HT1080 (cell line): ENCODE data around the gene PPP1R16B. TPM values are rescaled to one million over a fixed set of nuclear protein-coding genes. Genes with fewer than 3 reads are reported as not detected.

Experiments
- DNase-seq: peaks from one replicate; pipeline ENCODE4 v3.0.0-alpha.2; 2015; ENCODE audit warnings: low read depth
- small RNA-seq: library from RNA; depleted of rRNA; stranded (forward); fragments of <200 nt; gene quantifications from one replicate; pipeline ENCODE3, GENCODE V24; 2014
- total RNA-seq: library from RNA; depleted of rRNA; stranded (reverse); fragments of >200 nt; shearing (Covaris generic); gene quantifications from 2 replicates; pipeline ENCODE4 v1.2.3, GENCODE V29; 2014; rRNA removed

PPP1R16B gene
- total RNA-seq, 1 experiment from 2014 or later = 0.05 TPM

DNA sequence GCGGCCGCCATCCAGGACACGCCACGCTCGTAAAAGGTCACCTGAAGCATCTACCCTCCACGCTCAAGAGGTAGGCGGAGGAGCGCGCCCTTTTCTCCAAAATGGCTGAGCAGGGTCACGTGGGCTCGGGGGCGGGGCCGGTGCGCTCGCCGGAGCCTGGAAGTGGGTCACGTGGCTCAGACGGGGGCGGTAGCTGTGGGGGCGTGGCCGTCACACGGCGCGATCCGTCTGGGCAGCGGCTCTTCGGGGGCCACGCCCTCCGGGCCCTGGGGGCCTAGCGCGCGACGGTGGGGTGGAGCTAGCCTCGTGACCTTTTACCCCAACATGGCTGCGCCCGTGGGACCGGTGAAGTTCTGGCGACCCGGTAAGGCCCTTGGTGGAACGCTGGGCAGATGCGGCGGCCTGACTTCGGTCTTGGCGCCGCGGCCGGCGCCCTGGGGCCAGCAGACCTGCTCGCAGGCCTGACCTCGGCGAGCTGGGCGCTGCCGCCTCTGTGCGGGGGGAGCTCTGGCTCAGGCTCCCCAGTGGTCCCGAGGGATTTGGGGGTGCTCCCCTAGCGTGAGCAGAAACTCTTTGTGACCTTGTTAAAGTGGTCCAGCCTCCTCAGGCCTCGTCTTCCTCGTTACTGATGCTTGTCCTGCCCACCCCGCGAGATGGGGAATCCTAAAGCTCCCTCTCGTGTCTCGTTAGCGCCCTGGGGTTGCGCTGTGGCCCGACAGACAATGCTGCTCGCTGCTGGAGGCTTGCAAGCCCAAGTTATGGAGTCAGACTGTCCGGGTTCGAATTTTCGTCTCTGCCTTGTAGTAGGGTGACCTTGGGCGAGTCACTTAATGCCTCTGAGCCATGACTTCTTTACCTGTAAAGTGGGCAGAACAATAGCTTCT, 156.8 kb downstream of the PPP1R16B start, which contains the start of gene DHX35:
DHX35 (plus strand) TSS at position 301 of the 884 bp plus-strand sequence; CDS start at position 325, 24 bp downstream.
- DNase-seq = peak; percentile 96

DNA sequence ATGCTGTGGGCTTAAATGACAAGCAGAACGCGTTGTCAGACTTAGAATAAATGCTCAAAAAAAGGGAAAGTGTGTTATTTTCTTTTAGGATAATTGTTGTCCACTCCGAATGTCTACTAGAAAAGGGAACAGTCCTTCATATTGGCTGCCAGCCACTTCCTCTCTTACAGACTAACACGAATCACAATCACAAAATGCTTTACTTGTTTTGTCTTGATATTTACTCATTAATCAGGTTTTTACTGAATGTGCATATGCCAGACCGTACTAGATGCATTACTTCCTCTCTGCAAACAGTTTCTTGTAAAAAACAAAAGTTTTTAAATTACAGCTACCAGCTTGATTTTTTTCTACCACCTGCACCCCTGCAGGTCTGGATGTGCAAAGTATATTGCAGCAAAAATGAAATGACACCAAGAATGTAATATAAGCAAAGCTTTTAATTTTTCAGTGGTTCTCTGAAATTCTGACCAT, 157.5 kb downstream of the PPP1R16B start:
- no peak for DNase-seq

DNA sequence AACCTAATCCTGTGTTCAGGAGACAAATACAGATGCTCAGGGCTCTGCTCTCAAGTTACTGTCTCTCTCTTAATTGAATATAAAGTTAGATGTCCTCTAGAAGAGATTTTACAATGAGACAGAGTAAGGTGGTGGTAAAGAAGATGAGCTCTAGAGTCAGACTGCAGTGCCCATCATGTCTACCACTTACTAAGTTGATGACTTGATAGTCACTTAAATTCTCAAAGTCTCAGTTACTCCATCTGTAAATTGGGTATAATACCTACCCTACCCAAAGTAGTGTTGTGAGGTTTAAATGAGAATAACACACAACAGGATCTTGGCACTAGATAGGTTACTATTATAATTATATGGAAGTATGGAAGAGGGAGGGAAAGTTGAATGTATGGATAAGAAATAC, 158.2 kb downstream of the PPP1R16B start:
- no peak for DNase-seq

DNA sequence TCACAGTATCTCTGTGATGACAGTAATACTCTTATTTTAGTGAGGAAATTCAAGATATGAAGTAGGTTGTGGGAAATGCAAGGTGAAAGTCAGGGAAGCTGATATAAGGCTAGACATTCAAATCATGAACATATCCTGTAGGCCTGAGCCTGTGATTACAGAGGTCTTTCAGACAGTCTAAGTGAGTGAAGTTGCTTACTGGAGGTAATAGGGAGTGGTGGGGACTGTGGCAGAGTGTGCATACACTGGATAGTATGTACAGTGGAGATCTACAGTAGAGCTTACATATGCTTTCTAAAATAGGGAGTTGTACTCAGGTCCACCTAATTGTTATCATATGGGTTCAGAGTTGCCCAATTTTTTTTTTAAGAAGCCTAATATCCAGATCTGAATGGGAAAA, 159.8 kb downstream of the PPP1R16B start:
- no peak for DNase-seq

DNA sequence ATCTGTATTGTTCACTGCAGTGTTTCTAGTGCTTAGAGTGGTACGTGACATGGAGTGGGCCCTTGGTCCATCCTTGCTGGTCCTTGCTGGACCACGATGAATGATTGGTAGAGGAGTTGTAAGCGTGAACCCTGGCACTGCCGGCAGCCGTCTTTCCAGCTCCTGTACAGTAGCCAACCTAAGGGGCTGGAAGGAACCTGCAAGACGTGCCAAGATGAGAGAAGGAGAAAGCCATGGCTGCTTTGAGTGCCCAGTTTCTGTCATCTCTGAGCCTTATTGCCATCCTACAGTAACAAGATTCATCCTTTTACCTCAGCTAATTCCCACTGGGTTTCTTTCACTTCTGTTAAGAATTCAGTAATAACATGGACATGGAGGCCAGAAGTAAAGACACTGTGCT, 162.6 kb downstream of the PPP1R16B start:
- DNase-seq = no peak

DNA sequence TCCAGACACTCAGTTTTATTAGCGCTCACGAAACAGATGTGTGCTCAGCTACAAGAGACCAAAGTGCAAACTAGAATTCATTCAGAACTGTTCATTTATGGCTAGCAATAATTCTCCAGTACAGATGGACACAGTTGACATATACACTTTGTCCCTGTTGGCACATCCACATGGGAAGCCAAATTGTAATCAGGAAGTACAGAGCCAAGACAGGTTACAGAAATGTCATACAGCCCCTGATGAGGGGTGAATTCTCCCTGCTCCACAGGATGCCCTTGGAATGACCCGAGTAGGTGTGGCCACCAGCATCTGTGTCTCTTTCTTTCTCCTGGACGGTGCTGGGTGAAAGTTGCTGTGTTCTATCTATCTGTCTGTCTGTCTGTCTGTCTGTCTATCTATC, 164.2 kb downstream of the PPP1R16B start:
- DNase-seq = no peak

DNA sequence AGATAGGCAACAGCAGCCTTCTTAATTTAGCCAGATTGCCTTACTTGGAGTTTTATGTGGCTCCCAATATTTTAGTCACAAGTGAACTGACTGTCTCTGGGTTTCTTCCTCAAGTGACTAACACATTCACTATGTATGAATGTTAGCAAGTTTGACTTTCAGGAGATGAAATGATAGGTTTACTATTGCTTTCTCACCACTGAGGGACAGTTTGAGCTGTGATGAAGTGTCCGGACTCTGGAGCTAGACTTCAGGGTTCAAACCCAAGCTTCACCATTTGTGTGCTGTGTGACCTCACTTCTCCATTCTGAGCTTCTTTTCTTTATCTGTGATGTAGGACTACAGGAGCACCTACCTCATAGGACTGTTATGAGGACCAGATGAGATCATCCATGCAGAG, 164.8 kb downstream of the PPP1R16B start:
- peak; percentile 65 for DNase-seq

Small RNAs within 50 kb of the gene (small RNA-seq; reads per million reads assigned to genes)
- not detected for gene AL023803.1

Other genes starting within 250 kb of the PPP1R16B start
- not detected in 2 replicates for gene ADIG, start 224.5 kb upstream of the PPP1R16B start, total RNA-seq
- 0.03 TPM in 1 of 2 replicates, not detected in the other for gene ARHGAP40, start 203.9 kb upstream of the PPP1R16B start, total RNA-seq
- not detected in 2 replicates for gene SLC32A1, start 81.2 kb upstream of the PPP1R16B start, total RNA-seq
- 8.0 and 10.7 TPM in 2 replicates for gene ACTR5, start 57.2 kb upstream of the PPP1R16B start, total RNA-seq
- gene FAM83D, start 120.7 kb downstream of the PPP1R16B start, total RNA-seq = 73.1 and 78.9 TPM in 2 replicates
- 9.4 and 9.8 TPM in 2 replicates for gene DHX35, start 156.6 kb downstream of the PPP1R16B start, total RNA-seq